ENCODE results near the gene PTBP1.
"Not testable (repeated sequence)": the region's sequence is repeated elsewhere in the genome, so short reads cannot be mapped to it uniquely, and the experiment has no call there.

Gene PTBP1

GRCh38 chr19:810077-810855 lies 13.0 kb downstream of the PTBP1 start:
- no peak for DNase-seq (ENCODE audit: low spot score)

DNA sequence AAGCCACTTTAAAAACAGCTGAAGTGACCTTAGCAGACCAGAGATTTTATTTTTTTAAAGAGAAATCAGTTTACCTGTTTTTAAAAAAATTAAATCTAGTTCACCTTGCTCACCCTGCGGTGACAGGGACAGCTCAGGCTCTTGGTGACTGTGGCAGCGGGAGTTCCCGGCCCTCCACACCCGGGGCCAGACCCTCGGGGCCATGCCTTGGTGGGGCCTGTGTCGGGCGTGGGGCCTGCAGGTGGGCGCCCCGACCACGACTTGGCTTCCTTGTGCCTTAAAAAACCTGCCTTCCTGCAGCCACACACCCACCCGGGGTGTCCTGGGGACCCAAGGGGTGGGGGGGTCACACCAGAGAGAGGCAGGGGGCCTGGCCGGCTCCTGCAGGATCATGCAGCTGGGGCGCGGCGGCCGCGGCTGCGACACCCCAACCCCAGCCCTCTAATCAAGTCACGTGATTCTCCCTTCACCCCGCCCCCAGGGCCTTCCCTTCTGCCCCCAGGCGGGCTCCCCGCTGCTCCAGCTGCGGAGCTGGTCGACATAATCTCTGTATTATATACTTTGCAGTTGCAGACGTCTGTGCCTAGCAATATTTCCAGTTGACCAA lies 13.7 kb downstream of the PTBP1 start:
- DNase-seq (ENCODE audit: low spot score) = no peak

GRCh38 chr19:811506-812048 lies 14.3 kb downstream of the PTBP1 start:
- DNase-seq (ENCODE audit: low spot score) = no peak

GRCh38 chr19:812049-812746 lies 14.9 kb downstream of the PTBP1 start:
- no peak for DNase-seq (ENCODE audit: low spot score)

- no peak for DNase-seq (ENCODE audit: low spot score)
Observed at GRCh38 chr19:812747-813218, 15.5 kb downstream of the PTBP1 start.

DNA sequence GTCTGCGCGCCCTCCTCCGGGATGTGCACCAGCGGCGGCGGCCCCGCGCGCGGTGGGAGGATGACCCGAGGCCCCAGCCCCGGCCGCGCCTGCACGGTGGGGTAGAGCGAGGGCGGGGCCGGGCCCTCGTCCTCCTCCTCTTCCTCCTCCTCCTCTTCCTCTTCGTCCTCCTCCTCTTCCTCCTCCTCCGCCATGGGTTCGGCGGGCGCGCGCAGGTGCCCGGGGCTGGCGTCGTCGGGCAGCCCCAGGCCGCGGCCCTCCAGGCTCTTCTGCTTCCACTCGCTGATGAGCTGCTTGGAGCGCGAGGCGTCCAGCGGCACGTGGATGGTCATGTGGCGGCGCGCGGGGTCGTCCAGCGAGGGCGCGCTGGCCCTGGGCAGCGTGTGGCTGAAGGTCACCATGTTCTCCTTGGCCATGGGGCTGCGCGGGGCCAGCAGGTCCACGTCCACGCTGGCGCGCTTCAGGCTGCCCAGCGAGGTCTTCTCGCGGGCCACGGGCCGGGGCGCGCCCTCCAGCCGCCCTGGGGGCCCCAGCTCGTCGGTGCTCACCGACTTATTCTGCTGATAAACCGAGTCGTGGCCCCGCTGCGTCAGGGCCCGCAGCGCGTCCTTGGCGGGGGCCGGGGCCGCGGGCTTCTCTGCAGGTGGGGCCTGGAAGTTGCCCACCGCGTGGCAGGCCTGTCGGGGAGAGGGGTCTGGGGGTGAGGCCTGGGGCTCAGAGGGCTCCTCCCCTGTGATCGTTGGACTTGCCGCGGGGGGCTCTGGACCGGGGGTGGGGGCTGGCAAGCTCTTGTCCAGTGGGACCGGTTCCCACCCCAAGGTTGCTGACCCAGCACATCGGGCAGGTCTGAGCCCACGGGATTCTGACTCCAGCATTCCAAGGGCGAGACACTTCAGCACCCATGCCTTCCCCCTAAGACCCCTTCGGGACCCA lies 16.2 kb downstream of the PTBP1 start:
- DNase-seq (ENCODE audit: low spot score) = no peak

- no peak for DNase-seq (ENCODE audit: low spot score)
Observed at GRCh38 chr19:814152-815078, 17.2 kb downstream of the PTBP1 start.

DNA sequence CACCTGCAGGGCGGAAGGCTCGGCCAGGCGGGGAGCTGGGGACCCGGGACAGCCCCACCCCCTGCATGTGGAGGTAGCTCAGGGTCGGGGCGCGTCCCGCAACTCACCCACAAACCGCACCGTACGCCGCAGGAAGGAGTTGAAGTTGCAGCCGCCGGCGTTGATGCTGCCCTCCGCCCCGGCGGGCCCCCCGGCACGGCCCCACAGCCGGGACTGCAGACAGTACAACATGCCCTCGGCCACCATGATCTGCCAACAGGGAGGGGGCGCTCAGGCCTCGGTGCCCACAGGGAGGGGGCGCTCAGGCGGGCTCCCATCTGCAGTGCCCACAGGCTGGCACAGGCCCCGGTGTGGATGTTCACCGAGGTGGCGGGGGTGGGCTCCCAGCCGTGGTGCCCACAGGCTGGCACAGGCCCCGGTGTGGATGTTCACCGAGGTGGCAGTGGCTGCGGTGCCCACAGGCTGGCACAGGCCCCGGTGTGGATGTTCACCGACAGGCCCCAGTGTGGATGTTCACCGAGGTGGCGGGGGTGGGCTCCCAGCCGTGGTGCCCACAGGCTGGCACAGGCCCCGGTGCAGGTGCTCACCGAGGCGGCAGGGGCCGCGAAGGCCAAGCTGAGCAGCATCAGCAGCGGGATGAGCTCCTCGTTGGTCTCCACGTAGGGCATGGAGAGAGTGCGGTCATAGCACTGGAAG lies 18.0 kb downstream of the PTBP1 start:
- DNase-seq (ENCODE audit: low spot score) = no peak

DNA sequence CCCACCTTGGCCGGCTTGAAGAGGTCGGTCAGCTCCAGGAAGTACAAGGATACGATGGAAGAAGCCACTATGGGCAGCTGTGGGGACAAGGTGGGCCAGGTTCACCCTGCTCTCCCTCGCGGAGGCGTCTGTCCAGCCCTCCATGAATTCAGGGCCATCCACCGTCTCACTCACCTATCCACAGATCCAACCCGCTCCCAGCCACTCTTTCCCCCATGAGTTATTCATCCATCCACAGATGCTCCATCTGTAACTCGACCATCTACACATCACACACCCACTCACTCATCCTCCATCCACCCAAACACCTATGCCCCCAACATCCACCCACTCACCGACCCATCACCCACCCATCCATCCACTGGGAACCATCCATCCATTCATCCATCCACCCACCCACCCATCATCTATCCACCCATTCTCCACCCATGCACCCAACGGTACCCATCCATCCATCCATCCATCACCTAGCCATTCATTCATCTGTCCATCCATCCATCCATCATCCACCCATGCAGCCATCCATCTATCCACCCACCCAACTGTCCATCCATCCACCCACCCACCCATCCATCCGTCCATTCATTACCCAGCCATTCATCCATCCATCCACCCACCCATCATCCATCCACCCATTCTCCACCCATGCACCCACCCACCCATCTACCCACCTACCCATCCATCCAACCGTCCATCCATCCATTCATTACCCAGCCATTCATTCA lies 18.7 kb downstream of the PTBP1 start:
- DNase-seq (ENCODE audit: low spot score) = no peak

- DNase-seq (ENCODE audit: low spot score) = no peak
Observed at GRCh38 chr19:816500-816857, 19.2 kb downstream of the PTBP1 start.

DNA sequence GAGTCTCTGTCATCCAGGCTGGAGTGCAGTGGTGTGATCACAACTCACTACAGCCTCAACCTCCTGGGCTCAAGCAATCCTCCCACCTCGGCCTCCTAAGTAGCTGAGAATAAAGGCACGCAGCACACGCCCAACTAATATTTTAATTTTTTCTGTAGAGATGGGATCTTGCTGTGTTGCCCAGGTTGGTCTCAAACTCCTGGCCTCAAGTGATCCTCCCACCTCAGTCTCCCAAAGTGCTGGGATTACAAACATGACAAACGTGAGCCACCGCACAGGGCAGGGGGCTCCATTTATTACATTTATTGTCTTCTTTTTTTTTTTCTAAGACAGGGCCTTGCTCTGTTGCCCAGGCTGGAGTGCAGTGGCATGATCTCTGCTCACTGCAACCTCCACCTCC lies 23.0 kb downstream of the PTBP1 start:
- not testable (repeated sequence) for DNase-seq (ENCODE audit: low spot score)

- DNase-seq (ENCODE audit: low spot score) = no peak
Observed at GRCh38 chr19:821231-821824, 24.1 kb downstream of the PTBP1 start.

DNA sequence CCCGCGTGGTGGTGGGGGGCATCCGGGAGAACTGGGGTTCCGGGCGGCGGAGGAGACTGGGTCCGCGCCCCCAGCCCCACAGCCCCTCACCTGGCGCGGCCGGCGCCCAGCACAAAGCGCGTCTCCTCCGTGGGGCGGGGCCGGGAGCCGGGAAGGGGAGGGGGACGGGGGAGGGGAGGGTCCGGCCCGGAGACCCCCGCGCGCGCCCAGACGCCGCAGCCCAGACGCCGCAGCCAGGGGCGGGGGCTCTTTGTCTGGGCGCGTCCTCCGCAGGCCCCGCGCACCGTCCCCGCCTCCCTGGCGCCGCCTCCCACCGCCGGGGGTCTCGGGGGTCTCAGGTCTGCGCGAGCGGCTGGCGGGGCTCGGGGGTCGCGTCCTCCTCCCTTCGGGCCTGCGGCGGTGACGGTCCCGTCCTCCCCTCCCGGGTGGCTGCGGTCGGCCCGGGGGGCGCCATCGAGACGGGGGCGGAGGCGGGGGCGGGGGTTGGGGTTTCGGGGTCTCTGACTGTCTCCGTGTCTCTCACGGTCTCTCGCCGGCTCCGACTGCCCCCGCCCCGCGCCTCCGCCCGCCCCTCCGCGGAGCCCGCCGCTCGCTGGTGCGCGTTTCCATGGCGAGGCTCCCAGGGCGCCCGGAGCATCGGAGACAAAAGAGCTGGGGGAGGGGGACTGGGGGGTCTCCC lies 24.7 kb downstream of the PTBP1 start, which contains the start of gene PLPPR3:
Gene PLPPR3 (minus strand): TSS at position 131 of the 679 bp plus-strand sequence. CDS start 396 bp downstream, outside the sequence.
- DNase-seq (ENCODE audit: low spot score) = no peak

- no peak for DNase-seq (ENCODE audit: low spot score)
Observed at GRCh38 chr19:823565-824121, 26.4 kb downstream of the PTBP1 start.

- DNase-seq (ENCODE audit: low spot score) = no peak
Observed at GRCh38 chr19:824885-825284, 27.6 kb downstream of the PTBP1 start.

DNA sequence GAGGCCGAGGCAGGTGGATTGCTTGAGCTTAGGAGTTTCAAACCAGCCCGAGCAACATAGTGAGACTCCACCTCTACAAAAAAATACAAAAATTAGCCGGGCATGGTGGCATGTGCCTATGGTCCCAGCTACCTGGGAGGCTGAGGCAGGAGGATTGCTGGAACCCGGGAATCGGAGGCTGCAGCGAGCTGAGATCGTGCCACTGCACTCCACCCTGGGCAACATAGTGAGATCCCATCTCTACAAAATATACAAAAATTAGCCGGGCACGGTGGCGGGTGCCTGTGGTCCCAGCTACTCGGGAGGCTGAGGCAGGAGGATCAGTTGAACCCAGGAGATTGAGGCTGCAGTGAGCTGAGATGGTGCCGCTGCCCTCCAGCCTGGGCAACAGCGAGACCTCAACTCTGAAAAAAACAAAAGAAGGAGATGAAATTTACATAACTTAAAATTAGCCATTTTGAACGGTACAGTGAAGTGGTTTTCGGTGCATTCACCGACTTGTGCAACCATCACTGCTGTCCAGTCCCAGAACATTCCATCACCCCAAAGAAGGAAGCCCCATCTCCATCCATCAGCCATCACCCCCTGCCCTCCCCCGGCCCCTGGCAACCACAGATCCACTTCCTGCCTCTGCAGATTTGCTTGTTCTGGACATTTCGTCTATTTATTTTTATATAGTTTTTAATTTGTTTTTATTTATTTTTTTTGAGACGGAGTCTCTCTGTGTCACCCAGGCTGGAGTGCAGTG lies 28.8 kb downstream of the PTBP1 start:
- DNase-seq (ENCODE audit: low spot score) = no peak

GRCh38 chr19:827314-827709 lies 30.1 kb downstream of the PTBP1 start:
- no peak for DNase-seq (ENCODE audit: low spot score)

Data from Ammon's horn (tissue), 1 donor.